Osteoblast (primary cell): ENCODE data around the gene PHYHIPL. TPM values are rescaled to one million over a fixed set of nuclear protein-coding genes. Genes with fewer than 3 reads are reported as not detected.
A peak's percentile ranks its signal among the peaks of the same experiment; 100 is the strongest.

Experiments
- DNase-seq: peaks from one replicate; pipeline ENCODE4 v3.0.0; 2011; ENCODE audit warnings: low spot score, mixed read lengths; ENCODE audit not compliant: insufficient read length; ENCODE audit errors: missing footprints
- H2AFZ ChIP-seq: 2 replicates; pipeline ENCODE4 v1.6.0; 2011; ENCODE audit warnings: mild to moderate bottlenecking, low read length
- H3K27ac ChIP-seq: 2 replicates; pipeline ENCODE4 v1.5.1; 2011; ENCODE audit warnings: mild to moderate bottlenecking, low read depth, low read length, moderate library complexity
- H3K27me3 ChIP-seq: 2 replicates; pipeline ENCODE4 v1.6.0; 2012; ENCODE audit warnings: mild to moderate bottlenecking, control low read depth, inconsistent platforms, low read length, moderate library complexity; ENCODE audit not compliant: insufficient read depth
- H3K36me3 ChIP-seq: 2 replicates; pipeline ENCODE4 v1.5.1; 2011; ENCODE audit warnings: mild to moderate bottlenecking, low read length, control low read depth, moderate library complexity; ENCODE audit not compliant: insufficient read depth
- H3K4me1 ChIP-seq: 2 replicates; pipeline ENCODE4 v1.5.1; 2011; ENCODE audit warnings: mild to moderate bottlenecking, low read length, control low read depth, moderate library complexity; ENCODE audit not compliant: insufficient read depth
- H3K4me2 ChIP-seq: 2 replicates; pipeline ENCODE4 v1.6.0; 2011; ENCODE audit warnings: mild to moderate bottlenecking, low read length; ENCODE audit not compliant: insufficient read depth
- H3K4me3 ChIP-seq: fragments of 200-600 bp; sonication (generic); 3 replicates; pipeline ENCODE4 v1.5.1; 2012; ENCODE audit warnings: mild to moderate bottlenecking, low read length, inconsistent platforms; ENCODE audit not compliant: insufficient read depth
- H3K79me2 ChIP-seq: 2 replicates; pipeline ENCODE4 v1.6.0; 2012; ENCODE audit warnings: mild to moderate bottlenecking, low read length, control low read depth, inconsistent platforms; ENCODE audit not compliant: insufficient read depth
- H3K9me3 ChIP-seq: 2 replicates; pipeline ENCODE4 v1.5.1; 2011; ENCODE audit warnings: low read depth, low read length, control low read depth
- H4K20me1 ChIP-seq: 2 replicates; pipeline ENCODE4 v1.6.0; 2012; ENCODE audit warnings: mild to moderate bottlenecking, low read length, control low read depth; ENCODE audit not compliant: insufficient read depth
- total RNA-seq: library from RNA; depleted of rRNA; stranded (reverse); fragments of >200 nt; gene quantifications from 2 replicates; pipeline ENCODE4 v1.2.3, GENCODE V29; 2012
- TF ChIP-seq, protein P1 (sequence below): IDR thresholded peaks from 2 replicates; pipeline ENCODE4 v1.5.1; 2011; ENCODE audit warnings: mild to moderate bottlenecking, low read depth, low read length, moderate library complexity; ENCODE audit errors: extremely low read depth

The PHYHIPL gene
- total RNA-seq, 1 donor = not detected

DNA sequence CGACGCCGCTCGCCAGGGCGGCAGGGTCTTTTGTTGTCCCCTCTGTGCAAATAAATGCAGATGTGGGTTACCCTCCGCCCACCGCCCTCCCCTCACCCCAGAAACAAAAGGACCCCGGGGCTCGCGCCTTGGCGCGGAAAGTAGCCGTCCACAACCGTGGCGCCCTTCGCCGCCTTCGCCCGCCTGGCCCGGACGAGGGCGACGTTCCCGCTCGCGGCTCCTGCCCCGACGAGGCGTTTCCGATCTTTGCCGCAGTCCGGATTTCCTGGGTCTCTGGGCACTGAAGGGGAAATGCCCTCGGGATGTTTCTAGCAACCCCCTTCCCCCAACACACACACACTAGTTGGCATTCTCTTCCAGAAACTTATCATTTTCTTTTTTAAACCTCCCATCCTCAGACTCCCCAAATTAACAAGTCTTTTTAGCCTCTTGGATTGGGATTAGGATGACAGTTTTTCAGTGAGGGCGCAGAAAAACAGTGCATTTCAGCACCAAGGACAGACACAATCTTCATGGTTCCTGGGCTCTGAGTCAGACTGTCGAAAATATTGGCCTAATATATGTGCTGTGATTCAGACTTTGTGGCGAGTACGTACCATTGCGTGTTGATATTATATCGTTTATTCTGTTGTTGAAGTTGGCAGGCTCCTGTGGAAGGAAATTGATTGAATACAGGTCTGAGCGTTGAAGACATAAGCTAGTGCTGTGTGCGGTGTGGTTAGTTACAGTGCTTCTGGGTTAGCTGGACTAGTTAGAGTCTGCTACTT, 771 bp downstream of the PHYHIPL start:
- Histone ChIP-seq H3K27ac (no peak overlapping the region), H3K4me1 (no peaks in the 10 kb centered on the region), H3K9me3 (no peaks in the 10 kb centered on the region), H3K27me3 (peaks cover 35% of the 10 kb centered on the region), H3K79me2 (no peaks in the 10 kb centered on the region), H2AFZ (no peak overlapping the region), H4K20me1 (no peaks in the 10 kb centered on the region), H3K4me3 (no peak overlapping the region), H3K36me3 (no peaks in the 10 kb centered on the region), H3K4me2 (peak overlapping the region; percentile 8)
- TF ChIP-seq, protein P1, sequence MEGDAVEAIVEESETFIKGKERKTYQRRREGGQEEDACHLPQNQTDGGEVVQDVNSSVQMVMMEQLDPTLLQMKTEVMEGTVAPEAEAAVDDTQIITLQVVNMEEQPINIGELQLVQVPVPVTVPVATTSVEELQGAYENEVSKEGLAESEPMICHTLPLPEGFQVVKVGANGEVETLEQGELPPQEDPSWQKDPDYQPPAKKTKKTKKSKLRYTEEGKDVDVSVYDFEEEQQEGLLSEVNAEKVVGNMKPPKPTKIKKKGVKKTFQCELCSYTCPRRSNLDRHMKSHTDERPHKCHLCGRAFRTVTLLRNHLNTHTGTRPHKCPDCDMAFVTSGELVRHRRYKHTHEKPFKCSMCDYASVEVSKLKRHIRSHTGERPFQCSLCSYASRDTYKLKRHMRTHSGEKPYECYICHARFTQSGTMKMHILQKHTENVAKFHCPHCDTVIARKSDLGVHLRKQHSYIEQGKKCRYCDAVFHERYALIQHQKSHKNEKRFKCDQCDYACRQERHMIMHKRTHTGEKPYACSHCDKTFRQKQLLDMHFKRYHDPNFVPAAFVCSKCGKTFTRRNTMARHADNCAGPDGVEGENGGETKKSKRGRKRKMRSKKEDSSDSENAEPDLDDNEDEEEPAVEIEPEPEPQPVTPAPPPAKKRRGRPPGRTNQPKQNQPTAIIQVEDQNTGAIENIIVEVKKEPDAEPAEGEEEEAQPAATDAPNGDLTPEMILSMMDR = no peak
- DNase-seq = peak; percentile 96

DNA sequence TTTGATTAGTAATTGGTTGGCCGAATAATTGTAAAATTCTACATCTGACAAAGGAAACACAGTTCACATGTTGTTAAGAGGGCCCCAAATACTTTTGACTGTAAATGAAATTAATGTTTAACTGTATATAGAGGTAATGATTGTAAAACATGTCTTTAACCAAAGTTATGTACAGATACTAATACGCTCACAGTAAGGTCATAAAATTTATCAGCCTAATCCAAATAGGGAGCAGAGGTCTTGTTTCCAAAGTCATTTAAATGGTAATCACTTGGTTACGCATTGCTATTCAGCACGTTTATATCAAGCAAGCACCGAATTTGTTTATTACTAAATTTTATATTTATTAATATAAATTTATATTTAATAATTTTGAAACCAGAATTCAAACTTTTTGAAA, 1.4 kb downstream of the PHYHIPL start:
- Histone ChIP-seq H4K20me1 (no peaks in the 10 kb centered on the region), H3K27me3 (peaks cover 35% of the 10 kb centered on the region), H3K36me3 (no peaks in the 10 kb centered on the region), H3K4me1 (no peaks in the 10 kb centered on the region), H3K27ac (no peak overlapping the region), H3K4me3 (no peak overlapping the region), H3K4me2 (no peak overlapping the region), H3K9me3 (no peaks in the 10 kb centered on the region), H3K79me2 (no peaks in the 10 kb centered on the region), H2AFZ (no peak overlapping the region)
- TF ChIP-seq, protein P1 = no peak
- no peak for DNase-seq

DNA sequence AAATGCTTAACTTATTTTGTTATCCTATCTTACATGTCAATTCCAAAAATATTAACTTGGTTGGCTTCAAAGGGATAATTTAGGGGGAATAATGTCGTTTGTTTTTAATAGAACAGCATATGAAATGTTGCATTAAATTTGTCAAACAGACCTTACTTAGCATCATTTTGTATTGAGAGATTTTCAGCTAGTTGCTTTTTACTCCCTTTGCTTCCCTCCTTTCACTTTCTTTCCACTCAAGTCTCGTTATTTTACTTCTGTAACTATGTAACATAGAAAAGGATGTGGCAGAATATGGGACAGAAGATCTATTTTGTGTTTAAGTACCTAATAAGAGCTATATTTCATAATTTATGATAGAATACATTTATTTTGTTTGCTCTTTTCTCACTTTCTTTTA, 2.6 kb downstream of the PHYHIPL start:
- H3K4me1 ChIP-seq = no peaks in the 10 kb centered on the region

DNA sequence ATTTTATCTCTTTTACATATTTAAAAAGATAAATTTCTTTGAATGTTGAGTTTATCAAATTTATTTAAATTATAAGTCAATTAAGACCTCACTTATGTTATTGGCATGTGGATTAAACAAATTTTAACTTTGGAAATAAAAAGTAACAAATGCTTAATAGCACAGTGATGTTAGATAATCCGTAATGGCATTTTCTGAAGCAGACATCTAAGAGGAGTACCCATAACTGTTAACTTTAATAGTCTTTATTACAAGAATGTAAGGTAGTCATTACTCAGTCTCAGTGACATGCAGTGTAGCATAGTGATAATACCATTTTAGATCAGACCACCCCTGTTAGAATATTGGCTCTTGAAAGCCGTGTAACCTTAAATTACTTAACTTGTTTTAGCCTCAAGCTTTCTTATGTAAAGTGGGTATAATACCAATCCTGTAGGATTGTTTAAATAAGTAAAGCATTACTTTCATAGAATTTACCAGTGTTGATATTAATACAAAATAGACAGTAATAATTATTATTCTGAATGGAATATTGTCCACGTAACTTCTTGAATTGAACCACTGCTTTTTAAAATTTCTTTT, 4.3 kb downstream of the PHYHIPL start:
- Histone ChIP-seq H2AFZ (no peak overlapping the region), H3K9me3 (no peaks in the 10 kb centered on the region), H3K4me3 (no peak overlapping the region), H3K4me1 (no peaks in the 10 kb centered on the region), H3K27ac (no peak overlapping the region), H4K20me1 (no peaks in the 10 kb centered on the region), H3K27me3 (peaks cover 14% of the 10 kb centered on the region), H3K4me2 (no peak overlapping the region), H3K79me2 (no peaks in the 10 kb centered on the region), H3K36me3 (no peaks in the 10 kb centered on the region)
- TF ChIP-seq, protein P1 = no peak
- DNase-seq = no peak

More for the DNA sequence above, 2.6 kb downstream of the PHYHIPL start:
- H4K20me1 ChIP-seq = no peaks in the 10 kb centered on the region
- no peak overlapping the region for H2AFZ ChIP-seq
- no peak for DNase-seq
- H3K79me2 ChIP-seq = no peaks in the 10 kb centered on the region
- H3K4me2 ChIP-seq = no peak overlapping the region
- H3K36me3 ChIP-seq = no peaks in the 10 kb centered on the region
- H3K9me3 ChIP-seq = no peaks in the 10 kb centered on the region
- H3K4me3 ChIP-seq = no peak overlapping the region
- no peak overlapping the region for H3K27ac ChIP-seq
- H3K27me3 ChIP-seq = peaks cover 31% of the 10 kb centered on the region
- TF ChIP-seq, protein P1 = no peak
